Measurements from ENCODE around the gene RPL10A.

DNA sequence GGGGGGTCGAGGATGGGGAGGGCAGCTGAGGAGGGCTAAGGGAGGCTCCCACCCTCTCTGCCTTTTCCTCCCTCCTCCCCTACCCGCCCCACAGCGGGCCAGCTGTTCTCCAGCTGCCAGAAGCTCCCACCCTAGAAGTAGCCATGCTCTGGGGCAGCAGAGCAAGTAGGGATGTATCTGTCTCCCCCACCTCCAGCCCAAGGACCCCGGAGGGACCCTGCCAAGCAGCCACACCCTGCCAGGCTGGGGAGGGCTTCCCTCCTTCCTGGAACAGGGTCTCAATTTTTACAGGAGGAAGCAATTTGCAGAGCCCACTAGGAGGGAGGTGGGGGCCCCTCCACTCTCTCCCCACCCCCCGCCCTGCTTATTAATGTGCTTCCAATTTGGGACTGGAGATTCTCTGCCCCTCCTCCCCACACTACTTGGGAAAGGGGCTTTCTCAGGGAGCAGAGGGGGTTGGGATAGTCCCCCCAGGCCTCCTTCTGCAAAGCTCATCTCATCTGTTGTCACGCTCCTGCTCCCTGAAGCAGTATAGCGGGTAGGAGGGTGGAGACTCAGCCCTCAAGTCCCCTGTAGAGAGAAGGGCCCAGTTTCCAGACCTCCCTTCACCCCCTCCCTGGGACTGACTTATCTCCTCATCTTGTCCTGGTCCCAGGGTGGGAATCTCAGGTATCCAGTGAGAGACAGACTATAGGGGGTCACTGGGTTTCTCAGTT lies 24.2 kb downstream of the RPL10A start:
- TF ChIP-seq PPARA (CRISPR knock-in tag; IDR thresholded peaks at IDR 0.05; ENCODE audit: borderline replicate concordance) (no peak), PATZ1 (CRISPR knock-in tag; IDR thresholded peaks at IDR 0.05; ENCODE audit: borderline replicate concordance) (no peak), ZFP3 (CRISPR knock-in tag; IDR thresholded peaks at IDR 0.05) (no peak), ZNF70 (CRISPR knock-in tag; IDR thresholded peaks at IDR 0.05) (no peak), BACH2 (CRISPR knock-in tag; IDR thresholded peaks at IDR 0.05; ENCODE audit: borderline replicate concordance) (no peak), ZC3H10 (CRISPR knock-in tag; IDR thresholded peaks at IDR 0.05) (no peak), OSR1 (CRISPR knock-in tag; IDR thresholded peaks at IDR 0.05) (no peak), RARB (CRISPR knock-in tag; IDR thresholded peaks at IDR 0.05) (no peak), ZNF8 (CRISPR knock-in tag; IDR thresholded peaks at IDR 0.05) (no peak), ZFP30 (CRISPR knock-in tag; IDR thresholded peaks at IDR 0.05) (no peak), TOX (CRISPR knock-in tag; IDR thresholded peaks at IDR 0.05; ENCODE audit: borderline replicate concordance) (no peak)
- TF ChIP-seq, protein P1, sequence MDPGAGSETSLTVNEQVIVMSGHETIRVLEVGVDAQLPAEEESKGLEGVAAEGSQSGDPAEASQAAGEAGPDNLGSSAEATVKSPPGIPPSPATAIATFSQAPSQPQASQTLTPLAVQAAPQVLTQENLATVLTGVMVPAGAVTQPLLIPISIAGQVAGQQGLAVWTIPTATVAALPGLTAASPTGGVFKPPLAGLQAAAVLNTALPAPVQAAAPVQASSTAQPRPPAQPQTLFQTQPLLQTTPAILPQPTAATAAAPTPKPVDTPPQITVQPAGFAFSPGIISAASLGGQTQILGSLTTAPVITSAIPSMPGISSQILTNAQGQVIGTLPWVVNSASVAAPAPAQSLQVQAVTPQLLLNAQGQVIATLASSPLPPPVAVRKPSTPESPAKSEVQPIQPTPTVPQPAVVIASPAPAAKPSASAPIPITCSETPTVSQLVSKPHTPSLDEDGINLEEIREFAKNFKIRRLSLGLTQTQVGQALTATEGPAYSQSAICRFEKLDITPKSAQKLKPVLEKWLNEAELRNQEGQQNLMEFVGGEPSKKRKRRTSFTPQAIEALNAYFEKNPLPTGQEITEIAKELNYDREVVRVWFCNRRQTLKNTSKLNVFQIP (CRISPR knock-in tag; IDR thresholded peaks at IDR 0.05; ENCODE audit: borderline replicate concordance, low read depth), result no peak
- TF ChIP-seq, protein P2, sequence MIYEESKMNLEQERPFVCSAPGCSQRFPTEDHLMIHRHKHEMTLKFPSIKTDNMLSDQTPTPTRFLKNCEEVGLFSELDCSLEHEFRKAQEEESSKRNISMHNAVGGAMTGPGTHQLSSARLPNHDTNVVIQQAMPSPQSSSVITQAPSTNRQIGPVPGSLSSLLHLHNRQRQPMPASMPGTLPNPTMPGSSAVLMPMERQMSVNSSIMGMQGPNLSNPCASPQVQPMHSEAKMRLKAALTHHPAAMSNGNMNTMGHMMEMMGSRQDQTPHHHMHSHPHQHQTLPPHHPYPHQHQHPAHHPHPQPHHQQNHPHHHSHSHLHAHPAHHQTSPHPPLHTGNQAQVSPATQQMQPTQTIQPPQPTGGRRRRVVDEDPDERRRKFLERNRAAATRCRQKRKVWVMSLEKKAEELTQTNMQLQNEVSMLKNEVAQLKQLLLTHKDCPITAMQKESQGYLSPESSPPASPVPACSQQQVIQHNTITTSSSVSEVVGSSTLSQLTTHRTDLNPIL (CRISPR knock-in tag; IDR thresholded peaks at IDR 0.05; ENCODE audit: low read depth), result no peak

All from SK-N-SH treated with all-trans-retinoic acid at 6 μM for 48 hours (cell line).